MM.1S (cell line): Measurements from ENCODE around the gene SLC4A4.

Source experiments
- DNase-seq: peaks from one replicate; pipeline ENCODE4 v3.0.0-alpha.2; 2015
- H2AFZ ChIP-seq: fragments of 300-600 bp; sonication (generic); 2 replicates; pipeline ENCODE4 v1.6.0; 2016; ENCODE audit warnings: antibody characterized with exemption, low read length
- H3F3A ChIP-seq: fragments of 300-600 bp; sonication (generic); 2 replicates; pipeline ENCODE4 v1.6.1; 2016; ENCODE audit warnings: mild to moderate bottlenecking, antibody characterized with exemption, low read length, moderate library complexity, mixed read lengths; ENCODE audit not compliant: insufficient read depth
- H3K27ac ChIP-seq: fragments of 300-600 bp; sonication (generic); 2 replicates; pipeline ENCODE4 v1.5.1; 2016; ENCODE audit warnings: mild to moderate bottlenecking, low read length
- H3K27me3 ChIP-seq: fragments of 300-600 bp; sonication (generic); replicated peaks from 2 replicates; pipeline ENCODE4 v1.6.0; 2016; ENCODE audit warnings: low read length; ENCODE audit not compliant: insufficient read depth
- H3K36me3 ChIP-seq: fragments of 300-600 bp; sonication (generic); replicated peaks from 2 replicates; pipeline ENCODE4 v1.6.1; 2016; ENCODE audit warnings: mild to moderate bottlenecking, low read length, mixed read lengths; ENCODE audit not compliant: insufficient read depth
- H3K4me1 ChIP-seq: fragments of 300-600 bp; sonication (generic); 2 replicates; pipeline ENCODE4 v1.6.1; 2016; ENCODE audit warnings: low read length, mixed read lengths
- H3K4me2 ChIP-seq: fragments of 300-600 bp; sonication (generic); 2 replicates; pipeline ENCODE4 v1.6.0; 2016; ENCODE audit warnings: low read depth, low read length
- H3K4me3 ChIP-seq: fragments of 300-600 bp; sonication (generic); 2 replicates; pipeline ENCODE4 v1.5.1; 2016; ENCODE audit warnings: low read length, mixed read lengths
- H3K79me2 ChIP-seq: fragments of 300-600 bp; sonication (generic); 2 replicates; pipeline ENCODE4 v1.6.1; 2016; ENCODE audit warnings: mixed run types, low read length, mixed read lengths
- H3K9ac ChIP-seq: fragments of 300-600 bp; sonication (generic); 2 replicates; pipeline ENCODE4 v1.6.1; 2016; ENCODE audit warnings: low read length, mixed read lengths
- H3K9me2 ChIP-seq: fragments of 300-600 bp; sonication (generic); replicated peaks from 2 replicates; pipeline ENCODE4 v1.6.1; 2016; ENCODE audit warnings: mild to moderate bottlenecking, low read length, mixed read lengths; ENCODE audit not compliant: insufficient read depth
- H3K9me3 ChIP-seq: fragments of 300-600 bp; sonication (generic); replicated peaks from 2 replicates; pipeline ENCODE4 v1.6.1; 2016; ENCODE audit warnings: mild to moderate bottlenecking, low read length, mixed read lengths; ENCODE audit not compliant: insufficient read depth
- H4K20me1 ChIP-seq: fragments of 300-600 bp; sonication (generic); 2 replicates; pipeline ENCODE4 v1.6.1; 2016; ENCODE audit warnings: mild to moderate bottlenecking, low read length, moderate library complexity, mixed read lengths; ENCODE audit not compliant: insufficient read depth
- CTCF ChIP-seq: fragments of 300-600 bp; sonication (generic); IDR thresholded peaks from 2 replicates; pipeline ENCODE4 v1.5.1; 2016; ENCODE audit warnings: antibody characterized with exemption, low read length, mixed read lengths
- EZH2 ChIP-seq: fragments of 300-600 bp; sonication (generic); optimal IDR thresholded peaks from 2 replicates; pipeline ENCODE3; 2017; ENCODE audit warnings: low read depth, mild to moderate bottlenecking, antibody characterized with exemption, low read length, mixed read lengths
- EZH2phosphoT487 ChIP-seq: fragments of 300-600 bp; sonication (generic); IDR thresholded peaks from 2 replicates; pipeline ENCODE4 v1.6.1; 2018; ENCODE audit warnings: antibody characterized with exemption, low read length

The SLC4A4 gene

GRCh38 chr4:71300362-71300761 lies 38.5 kb upstream of the SLC4A4 start:
- Histone ChIP-seq H3K79me2 (no peaks in the 10 kb centered on the region), H3K27ac (no peak overlapping the region), H3K9me3 (no peaks in the 10 kb centered on the region), H3K4me1 (no peaks in the 10 kb centered on the region), H3K27me3 (no peaks in the 10 kb centered on the region), H3K36me3 (no peaks in the 10 kb centered on the region), H4K20me1 (no peaks in the 10 kb centered on the region), H2AFZ (no peak overlapping the region), H3K9me2 (no peaks in the 10 kb centered on the region), H3F3A (no peaks in the 10 kb centered on the region), H3K9ac (no peak overlapping the region), H3K4me2 (no peak overlapping the region), H3K4me3 (no peak overlapping the region)
- TF ChIP-seq CTCF: no peak
- no peak for TF ChIP-seq EZH2phosphoT487
- no peak for TF ChIP-seq EZH2
- no peak for DNase-seq

- no peak for TF ChIP-seq EZH2phosphoT487
- TF ChIP-seq EZH2: no peak
- no peak for TF ChIP-seq CTCF
- Histone ChIP-seq H3K4me3 (no peak overlapping the region), H2AFZ (no peak overlapping the region), H4K20me1 (no peaks in the 10 kb centered on the region), H3K9me3 (no peaks in the 10 kb centered on the region), H3F3A (no peaks in the 10 kb centered on the region), H3K27me3 (no peaks in the 10 kb centered on the region), H3K4me2 (no peak overlapping the region), H3K9me2 (no peaks in the 10 kb centered on the region), H3K36me3 (no peaks in the 10 kb centered on the region), H3K79me2 (no peaks in the 10 kb centered on the region), H3K27ac (no peak overlapping the region), H3K4me1 (peaks cover 6% of the 10 kb centered on the region), H3K9ac (no peak overlapping the region)
- no peak for DNase-seq
These were observed 37.9 kb upstream of the SLC4A4 start for GRCh38 chr4:71300964-71301363.

GRCh38 chr4:71303287-71303686 lies 35.5 kb upstream of the SLC4A4 start:
- no peak for TF ChIP-seq CTCF
- TF ChIP-seq EZH2: no peak
- TF ChIP-seq EZH2phosphoT487: no peak
- no peak overlapping the region for H3K9ac ChIP-seq
- H3K4me2 ChIP-seq: no peak overlapping the region
- DNase-seq: no peak
- H3K9me2 ChIP-seq: no peaks in the 10 kb centered on the region
- peaks cover 8% of the 10 kb centered on the region for H3K4me1 ChIP-seq
- no peak overlapping the region for H3K4me3 ChIP-seq
- H3K9me3 ChIP-seq: no peaks in the 10 kb centered on the region
- H3K27me3 ChIP-seq: no peaks in the 10 kb centered on the region
- no peak overlapping the region for H3K27ac ChIP-seq
- no peaks in the 10 kb centered on the region for H3F3A ChIP-seq
- no peaks in the 10 kb centered on the region for H3K79me2 ChIP-seq
- no peaks in the 10 kb centered on the region for H3K36me3 ChIP-seq
- H4K20me1 ChIP-seq: no peaks in the 10 kb centered on the region
- no peak overlapping the region for H2AFZ ChIP-seq
